SKM-1 treated with dmso at 0.1 percent for 144 hours (cell line): Measurements from ENCODE around the gene PEX3.

Experiments used
- DNase-seq: peaks from one replicate; lab custom pipeline; 2025; ENCODE audit not compliant: unreplicated experiment; lab: John Stamatoyannopoulos, UW

Gene PEX3

GRCh38 chr6:143536866-143537691 is 86.5 kb downstream of the PEX3 start:
- DNase-seq = peak; percentile 84

GRCh38 chr6:143538374-143538773 is 87.8 kb downstream of the PEX3 start:
- DNase-seq = no peak

- DNase-seq = no peak
These were observed 88.5 kb downstream of the PEX3 start for GRCh38 chr6:143539106-143539505.

- no peak for DNase-seq
These were observed 89.1 kb downstream of the PEX3 start for GRCh38 chr6:143539734-143540133.

DNA sequence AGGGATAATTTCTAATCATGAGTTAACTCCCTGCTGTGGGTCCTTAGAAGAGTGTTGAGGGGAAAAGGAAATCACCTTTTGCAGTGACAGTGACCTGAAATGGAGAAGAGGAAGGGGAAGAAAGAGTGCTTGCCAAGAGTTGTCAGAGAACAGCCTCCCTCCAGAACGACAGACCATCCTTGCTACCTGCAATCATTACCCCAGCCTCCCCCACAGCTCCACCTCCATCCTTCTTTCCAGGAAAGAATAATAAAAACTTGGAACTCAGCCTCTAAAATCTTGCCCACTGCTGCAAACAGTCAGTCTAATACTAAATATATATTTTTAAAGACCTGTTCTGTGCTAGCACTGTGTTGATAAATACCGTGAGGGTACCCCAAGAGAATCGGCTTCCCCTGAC is 89.6 kb downstream of the PEX3 start:
- no peak for DNase-seq
